Measurements from ENCODE around the gene TMEM81. TPM values are rescaled to one million over a fixed set of nuclear protein-coding genes. Genes with fewer than 3 reads are reported as not detected.
A peak's percentile ranks its signal among the peaks of the same experiment; 100 is the strongest.

Gene TMEM81
- total RNA-seq, 1 donor from 2014 or later, result 3.7 TPM

DNA sequence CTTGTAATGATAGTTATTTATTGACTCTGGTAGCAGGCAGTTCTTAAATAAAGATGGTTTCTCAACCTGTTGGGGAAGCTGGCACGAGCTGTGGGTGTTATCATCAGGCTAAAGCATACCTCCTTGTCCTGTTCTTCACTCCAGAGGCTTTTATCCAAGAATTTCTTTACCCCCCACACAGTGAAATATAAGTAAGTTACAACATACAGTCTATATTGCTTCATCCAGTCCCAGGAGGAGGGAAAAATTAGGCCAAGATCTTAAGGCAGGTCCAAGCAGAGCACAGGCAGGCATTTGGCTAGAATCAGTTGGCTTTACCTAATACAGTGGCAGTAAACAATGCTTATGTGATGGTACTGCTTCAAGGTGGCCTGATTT lies 6.3 kb downstream of the TMEM81 start:
- intact Hi-C loops (cut with micrococcal nuclease), result no loop called here
- no peak for DNase-seq

DNA sequence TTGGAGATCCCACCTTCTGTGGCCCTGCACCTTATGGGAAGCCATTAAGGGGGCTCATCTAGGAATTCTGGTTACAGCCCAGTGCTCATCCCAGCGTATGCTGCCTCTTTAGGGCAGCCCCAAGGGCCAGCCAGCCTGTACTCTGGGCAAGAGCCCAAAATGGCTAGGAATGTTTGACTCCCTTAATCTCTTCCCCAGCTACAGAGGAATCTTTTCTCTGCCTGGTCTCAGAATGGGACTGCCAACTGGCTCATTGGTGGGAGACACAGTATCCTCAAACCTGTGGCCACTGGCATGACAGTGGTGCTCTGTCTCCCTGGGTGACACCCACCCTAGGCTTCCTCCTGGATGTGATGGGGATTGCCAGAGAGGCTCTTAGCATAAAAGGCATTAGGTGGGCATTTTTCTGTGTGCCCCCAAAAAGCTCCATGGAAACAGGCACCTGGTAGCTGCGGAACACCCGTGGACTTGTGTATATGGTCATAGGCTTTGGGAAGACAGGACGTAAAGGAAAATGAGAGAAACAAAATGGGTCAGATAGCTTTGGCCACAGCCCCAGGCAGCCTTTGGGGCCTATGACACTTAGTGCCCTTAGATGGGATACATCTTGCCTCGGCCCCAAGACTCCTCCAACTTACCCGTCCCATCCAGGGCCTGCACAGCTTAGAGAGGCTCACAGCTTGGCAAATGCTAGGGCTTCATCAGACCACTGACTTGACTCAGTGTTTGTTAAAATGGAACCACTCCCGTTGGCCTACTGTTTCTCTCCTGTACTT lies 6.9 kb downstream of the TMEM81 start:
- ATAC-seq (peak; percentile 90), DNase-seq (no peak)
- intact Hi-C loops (cut with micrococcal nuclease), result no loop called here

More for the DNA sequence above, 6.3 kb downstream of the TMEM81 start:
- no peak for ATAC-seq

DNA sequence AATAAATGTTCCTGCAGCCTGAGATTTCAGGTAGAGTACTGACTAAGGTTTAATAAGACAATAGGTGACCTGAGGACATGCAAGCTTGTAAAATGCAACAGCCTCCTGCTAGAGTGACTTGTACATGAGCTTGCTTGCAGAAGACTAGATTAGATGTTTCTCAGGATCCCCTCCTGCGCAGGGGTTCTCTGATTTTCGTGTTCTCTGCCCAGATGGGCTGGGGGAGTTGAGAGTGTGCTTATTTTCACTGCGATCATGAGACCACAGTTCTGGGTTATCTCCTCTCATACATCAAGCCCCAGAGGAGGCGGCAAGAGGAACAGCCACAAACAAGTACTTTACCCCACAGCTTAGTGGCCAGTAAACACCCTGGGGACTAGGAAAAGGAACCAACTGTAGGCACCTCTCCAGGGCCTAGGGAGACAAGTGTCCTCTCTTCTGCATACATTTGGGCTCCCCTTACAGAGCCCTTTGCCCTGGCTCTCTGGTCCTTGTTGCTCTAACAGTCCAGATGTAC lies 8.0 kb downstream of the TMEM81 start:
- no peak for DNase-seq
- intact Hi-C loops (cut with micrococcal nuclease), result no loop called here
- ATAC-seq, result no peak

DNA sequence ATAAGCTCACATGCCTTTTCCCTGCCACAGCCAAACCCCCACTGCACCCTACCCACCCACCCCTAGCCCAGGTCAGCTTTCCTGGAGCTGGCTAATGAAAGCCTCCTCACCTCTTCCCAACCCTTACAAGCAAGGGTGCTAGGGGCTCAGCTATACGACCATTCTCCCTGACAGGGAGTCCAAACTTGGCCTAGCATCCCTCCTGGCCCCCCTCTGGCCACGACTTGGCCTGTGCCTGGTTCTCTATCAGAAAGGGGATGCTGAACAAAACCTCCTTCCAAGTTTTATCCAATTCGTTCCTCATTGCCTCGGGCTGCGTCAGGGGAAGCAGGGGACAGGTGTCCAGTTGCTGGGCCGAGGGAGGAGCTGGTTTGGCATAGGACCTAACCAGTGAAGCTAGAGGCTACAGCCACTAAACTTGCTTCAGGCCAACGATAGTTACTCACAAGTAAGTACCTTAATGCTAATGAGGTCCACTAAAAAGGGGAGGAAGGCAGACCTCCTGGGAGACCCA lies 8.6 kb downstream of the TMEM81 start:
- no peak for DNase-seq
- ATAC-seq, result no peak
- intact Hi-C loops (cut with micrococcal nuclease), result no loop called here

DNA sequence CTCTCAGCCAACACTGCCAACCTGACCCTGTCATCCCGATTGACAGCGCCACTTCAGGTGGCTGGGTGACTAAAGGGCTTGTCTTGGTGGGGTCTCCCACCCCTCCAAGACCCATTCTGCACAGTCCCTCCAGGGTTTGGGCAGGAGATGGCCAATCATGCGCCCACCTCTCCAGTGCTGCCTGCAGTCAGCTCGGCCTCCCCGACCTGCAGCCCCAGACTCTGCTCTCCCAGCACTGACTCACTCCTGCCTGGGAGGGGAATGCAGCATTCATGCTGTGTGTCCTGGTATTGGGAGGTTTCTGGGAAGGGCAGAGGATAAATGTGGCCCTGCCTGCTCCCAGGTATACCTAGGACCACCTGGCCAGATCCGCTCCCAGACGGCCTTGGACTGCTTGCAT lies 9.7 kb downstream of the TMEM81 start:
- ATAC-seq (no peak), DNase-seq (no peak)
- intact Hi-C loops (cut with micrococcal nuclease), result no loop called here

DNA sequence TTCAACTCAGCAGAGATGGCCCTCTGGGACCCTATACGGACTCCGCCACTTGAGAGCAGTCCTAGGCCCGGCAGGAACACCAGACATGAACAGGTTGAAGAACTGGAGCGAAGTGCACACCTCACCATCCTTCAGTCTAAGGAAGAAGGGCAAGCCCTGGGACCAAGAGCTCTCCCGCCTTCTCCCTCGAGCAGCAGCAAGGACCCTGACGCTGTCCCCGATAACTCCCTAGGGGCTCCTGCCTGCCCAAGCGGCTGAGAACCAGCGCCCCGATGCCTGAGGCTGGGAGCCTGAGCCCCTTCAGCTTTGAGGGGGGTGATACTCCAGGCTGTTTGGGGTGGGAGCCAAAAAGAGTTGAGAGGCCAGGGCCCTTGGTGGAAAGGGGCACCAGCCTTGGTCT lies 10.2 kb downstream of the TMEM81 start:
- intact Hi-C loops (cut with micrococcal nuclease), result no loop called here
- DNase-seq (no peak), ATAC-seq (no peak)

DNA sequence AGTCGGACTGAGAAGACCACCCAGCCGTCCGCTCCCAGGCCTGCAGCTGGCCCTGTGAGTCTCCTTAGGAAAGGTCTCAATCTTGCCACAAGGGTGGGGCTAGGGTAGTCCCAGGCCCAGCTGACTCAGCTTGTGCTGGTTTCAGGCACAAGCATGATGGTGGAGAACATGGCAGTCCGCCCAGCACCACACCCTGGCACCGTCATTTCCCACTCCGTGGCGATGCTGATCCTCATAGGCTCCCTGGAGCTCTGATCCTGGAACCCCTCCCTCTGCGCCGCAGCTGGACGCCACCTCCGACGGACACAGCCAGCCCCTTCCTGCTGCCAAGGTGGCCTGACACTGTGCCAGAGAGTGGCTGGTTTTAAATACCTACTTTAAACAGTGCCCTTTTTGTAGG lies 10.7 kb downstream of the TMEM81 start:
- ATAC-seq, result no peak
- intact Hi-C loops (cut with micrococcal nuclease), result no loop called here

DNA sequence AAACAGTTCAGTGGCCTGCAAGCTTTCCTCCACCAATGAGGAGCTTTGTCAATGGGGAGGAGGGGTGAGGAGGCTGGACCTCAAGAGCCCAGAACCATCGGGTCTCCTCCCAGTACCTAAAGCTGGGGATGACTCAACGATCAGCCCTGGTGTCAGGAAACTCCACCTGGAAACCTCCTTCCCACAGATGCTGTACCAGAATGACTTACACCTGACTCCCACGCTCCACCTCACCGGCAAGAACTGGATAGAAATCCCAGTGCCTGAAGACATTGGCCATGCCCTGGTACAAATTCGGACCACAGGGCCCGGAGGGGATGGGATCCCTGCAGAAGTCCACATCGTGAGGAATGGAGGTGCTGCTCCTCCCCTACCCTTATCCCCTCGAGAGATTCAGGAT lies 11.4 kb downstream of the TMEM81 start:
- intact Hi-C loops (cut with micrococcal nuclease), result no loop called here
- ATAC-seq (no peak), DNase-seq (no peak)

More for the DNA sequence above, 10.7 kb downstream of the TMEM81 start:
- DNase-seq, result no peak

DNA sequence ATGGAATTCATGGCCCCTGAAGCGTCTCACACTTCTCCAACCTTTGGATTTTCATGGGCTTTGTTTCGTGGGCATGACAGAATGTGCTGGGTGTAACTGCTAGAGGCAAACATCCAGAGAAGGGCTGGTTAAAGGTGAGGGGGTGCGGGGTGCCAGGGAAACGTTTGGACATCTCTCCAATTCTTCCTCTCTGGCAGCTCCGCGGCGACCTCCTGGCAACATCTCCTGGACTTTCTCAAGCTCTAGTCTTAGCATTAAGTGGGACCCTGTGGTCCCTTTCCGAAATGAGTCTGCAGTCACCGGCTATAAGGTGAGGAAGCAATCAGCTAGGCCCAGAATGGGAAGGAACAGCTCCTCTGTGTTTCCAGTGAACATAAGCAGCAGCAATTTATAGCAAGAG lies 12.0 kb downstream of the TMEM81 start:
- DNase-seq (no peak), ATAC-seq (no peak)
- intact Hi-C loops (cut with micrococcal nuclease), result no loop called here

DNA sequence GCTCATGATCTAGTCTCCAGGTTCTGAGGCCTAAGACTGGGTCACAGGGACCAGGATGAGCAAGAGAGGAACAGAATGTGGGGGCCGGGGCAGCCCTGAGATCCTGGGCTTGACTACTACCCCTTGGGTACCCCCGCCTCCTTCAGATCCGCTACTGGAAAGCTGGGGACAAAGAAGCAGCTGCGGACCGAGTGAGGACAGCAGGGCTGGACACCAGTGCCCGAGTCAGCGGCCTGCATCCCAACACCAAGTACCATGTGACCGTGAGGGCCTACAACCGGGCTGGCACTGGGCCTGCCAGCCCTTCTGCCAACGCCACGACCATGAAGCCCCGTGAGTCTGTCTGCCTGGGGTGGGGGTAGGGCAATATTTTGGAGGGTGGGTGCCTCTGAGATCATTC lies 12.5 kb downstream of the TMEM81 start:
- DNase-seq (no peak), ATAC-seq (no peak)
- intact Hi-C loops (cut with micrococcal nuclease), result no loop called here

DNA sequence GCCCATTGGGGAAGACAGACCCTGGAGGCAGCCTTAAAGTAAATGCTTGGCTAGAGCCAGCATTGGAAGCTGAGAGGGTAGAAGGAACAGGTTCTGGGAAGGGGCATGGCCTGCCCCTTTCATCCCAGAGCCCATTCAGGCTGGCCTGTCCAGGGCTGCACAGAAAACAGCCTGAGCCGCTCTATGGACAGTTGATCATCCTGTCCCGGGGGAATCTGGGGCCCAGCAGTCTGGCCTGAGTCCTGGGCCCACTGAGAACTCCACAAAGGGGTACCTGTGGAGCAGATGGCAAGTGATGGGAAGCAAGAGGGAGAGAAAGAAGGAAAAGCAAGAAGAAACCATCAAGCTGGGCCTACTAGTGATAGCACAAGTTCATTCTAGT lies 13.2 kb downstream of the TMEM81 start:
- ATAC-seq (no peak), DNase-seq (no peak)
- intact Hi-C loops (cut with micrococcal nuclease), result no loop called here

DNA sequence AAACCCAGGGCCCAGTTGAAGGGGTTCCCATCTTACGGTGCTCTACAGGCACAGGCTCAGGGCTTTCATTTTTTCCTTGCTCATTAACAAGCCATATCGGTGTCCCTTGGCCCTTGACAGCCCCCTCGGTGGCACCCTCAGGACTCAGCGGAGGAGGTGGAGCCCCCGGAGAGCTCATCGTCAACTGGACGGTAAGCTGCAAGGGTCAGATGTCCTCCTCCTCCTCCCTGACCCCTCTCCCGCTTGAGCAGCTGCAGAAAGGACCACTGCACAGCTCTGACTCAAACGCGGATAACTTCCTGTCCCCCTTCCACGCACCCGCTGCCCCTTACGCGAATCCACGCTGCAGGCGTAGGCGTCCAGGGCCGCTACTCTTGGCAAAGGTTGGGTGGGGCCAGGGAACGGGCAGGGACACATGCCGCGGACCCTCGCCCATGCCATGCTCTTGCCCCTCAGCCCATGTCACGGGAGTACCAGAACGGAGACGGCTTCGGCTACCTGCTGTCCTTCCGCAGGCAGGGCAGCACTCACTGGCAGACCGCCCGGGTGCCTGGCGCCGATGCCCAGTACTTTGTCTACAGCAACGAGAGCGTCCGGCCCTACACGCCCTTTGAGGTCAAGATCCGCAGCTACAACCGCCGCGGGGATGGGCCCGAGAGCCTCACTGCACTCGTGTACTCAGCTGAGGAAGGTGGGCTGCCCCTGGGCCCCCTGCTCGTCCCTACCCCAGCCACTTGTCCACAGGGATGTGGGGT lies 14.7 kb downstream of the TMEM81 start:
- ATAC-seq (no peak), DNase-seq (peak; percentile 41)
- intact Hi-C loops (cut with micrococcal nuclease), result loop anchor here (10.0 kb wide), 1 partner anchor 85 kb away; no protein-coding TSS in a partner anchor

DNA sequence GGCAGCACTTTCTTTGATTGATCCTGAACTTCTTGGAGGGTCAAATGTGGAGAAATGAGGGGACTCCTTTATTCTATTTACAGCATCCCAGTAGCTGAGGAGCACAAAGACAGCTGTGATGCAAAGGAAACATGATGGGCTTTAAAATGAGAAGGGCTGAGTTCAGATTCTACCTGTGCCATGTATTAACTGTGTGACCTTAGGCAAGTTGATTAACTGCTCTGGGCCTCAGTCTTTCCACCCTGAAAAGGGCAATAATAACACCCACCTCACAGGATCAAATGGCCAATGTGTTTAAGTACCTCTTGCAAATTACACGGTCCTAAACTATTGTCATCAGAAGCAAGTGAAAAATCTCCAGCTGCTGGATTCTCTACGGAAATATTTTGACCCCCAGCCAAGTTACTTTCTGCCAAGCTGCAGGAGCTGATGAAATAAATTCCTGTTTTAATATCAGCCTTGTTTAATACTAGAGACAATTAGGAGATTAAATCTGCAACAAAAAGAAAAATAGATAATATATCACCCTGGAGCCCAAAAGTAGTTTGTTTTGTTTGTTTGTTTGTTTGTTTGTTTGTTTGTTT lies 15.7 kb downstream of the TMEM81 start:
- DNase-seq, result no peak
- no peak for ATAC-seq
- intact Hi-C loops (cut with micrococcal nuclease), result loop anchor here (10.0 kb wide), 1 partner anchor 84 kb away; no protein-coding TSS in a partner anchor

DNA sequence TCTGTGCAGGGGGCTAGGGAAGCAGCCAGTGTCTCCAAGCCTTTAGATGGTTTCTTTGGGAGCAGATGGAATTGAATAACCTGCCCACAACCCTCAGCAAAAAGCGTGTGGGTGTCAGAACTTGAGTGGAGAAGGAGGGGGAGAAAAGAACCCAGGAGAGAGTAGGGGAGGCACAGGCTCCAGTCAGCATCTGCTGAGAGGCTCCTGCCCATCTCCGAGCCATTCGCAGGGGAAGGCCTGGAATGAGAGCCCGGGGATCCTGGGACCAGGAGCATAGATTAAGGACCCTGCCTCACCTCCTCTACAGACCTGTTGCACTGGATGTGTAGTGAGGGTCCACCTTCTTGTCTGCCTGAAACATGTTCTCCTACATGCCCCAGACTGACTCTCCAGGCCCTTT lies 16.3 kb downstream of the TMEM81 start:
- intact Hi-C loops (cut with micrococcal nuclease), result loop anchor here (10.0 kb wide), 1 partner anchor 83 kb away; no protein-coding TSS in a partner anchor
- ATAC-seq (no peak), DNase-seq (no peak)

DNA sequence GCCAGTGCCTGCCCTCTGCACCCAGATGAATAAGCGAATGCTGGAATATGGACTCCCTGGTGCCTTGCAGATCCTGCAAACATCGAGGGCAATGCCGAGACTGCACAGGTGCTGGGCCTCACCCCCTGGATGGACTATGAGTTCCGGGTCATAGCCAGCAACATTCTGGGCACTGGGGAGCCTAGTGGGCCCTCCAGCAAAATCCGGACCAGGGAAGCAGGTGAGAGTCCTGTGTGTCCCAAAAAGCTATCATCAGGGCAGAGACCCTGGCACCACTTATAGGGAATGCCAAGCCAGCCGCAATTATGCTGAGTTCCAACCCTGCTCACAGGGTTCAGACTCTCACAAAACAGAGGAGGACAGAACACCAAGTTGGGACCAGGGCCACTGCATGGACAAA lies 17.2 kb downstream of the TMEM81 start:
- ATAC-seq (no peak), DNase-seq (no peak)
- intact Hi-C loops (cut with micrococcal nuclease), result loop anchor here (10.0 kb wide), 1 partner anchor 82 kb away; no protein-coding TSS in a partner anchor

DNA sequence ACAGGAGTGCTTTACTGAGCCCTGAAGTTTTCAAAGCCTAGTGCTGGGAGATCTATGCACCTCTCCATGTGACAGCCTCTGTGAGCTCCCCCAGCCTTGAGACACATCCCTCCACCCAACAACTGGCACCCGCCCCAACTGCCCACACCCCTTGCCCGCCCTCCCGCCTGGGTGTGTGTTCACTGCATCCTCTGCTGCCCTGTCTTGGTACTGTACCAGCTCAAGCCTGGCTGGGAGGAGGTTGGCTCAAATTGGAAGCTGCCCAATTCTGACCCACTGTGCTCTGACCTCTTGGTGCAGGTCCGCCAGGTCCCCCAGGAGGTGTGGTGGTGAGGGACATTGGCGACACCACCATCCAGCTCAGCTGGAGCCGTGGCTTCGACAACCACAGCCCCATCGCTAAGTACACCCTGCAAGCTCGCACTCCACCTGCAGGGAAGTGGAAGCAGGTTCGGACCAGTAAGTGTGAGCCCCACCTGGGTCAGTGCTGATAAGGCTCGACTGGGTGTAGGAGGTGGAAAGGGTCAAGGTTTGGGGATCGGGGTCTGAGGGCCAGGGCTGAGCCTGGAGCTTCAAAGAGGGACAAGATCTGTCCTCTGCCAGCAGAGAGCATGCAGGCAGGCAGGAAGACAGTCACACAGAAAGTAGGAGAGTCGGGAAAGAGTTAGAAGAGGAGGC lies 18.0 kb downstream of the TMEM81 start:
- intact Hi-C loops (cut with micrococcal nuclease), result loop anchor here (10.0 kb wide), 1 partner anchor 81 kb away; no protein-coding TSS in a partner anchor
- DNase-seq (no peak), ATAC-seq (no peak)

DNA sequence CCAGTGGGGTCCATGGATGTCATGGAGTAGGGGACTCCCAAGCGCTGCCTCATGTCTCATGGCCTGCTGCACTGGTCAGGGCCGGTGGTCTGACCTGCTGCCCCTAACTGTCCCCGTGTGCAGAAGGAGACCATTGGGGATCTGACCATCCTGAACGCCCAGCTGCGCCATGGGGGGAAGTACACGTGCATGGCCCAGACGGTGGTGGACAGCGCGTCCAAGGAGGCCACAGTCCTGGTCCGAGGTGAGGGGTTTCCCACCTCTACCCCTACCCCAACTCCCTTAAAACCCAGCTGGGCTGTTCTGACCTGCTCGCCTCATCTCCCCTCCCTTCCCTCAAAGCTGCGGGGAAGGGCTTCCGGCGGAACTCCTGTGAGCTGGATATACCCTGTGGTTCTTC lies 18.6 kb downstream of the TMEM81 start:
- intact Hi-C loops (cut with micrococcal nuclease), result loop anchor here (10.0 kb wide), 1 partner anchor 81 kb away; no protein-coding TSS in a partner anchor
- no peak for ATAC-seq

DNA sequence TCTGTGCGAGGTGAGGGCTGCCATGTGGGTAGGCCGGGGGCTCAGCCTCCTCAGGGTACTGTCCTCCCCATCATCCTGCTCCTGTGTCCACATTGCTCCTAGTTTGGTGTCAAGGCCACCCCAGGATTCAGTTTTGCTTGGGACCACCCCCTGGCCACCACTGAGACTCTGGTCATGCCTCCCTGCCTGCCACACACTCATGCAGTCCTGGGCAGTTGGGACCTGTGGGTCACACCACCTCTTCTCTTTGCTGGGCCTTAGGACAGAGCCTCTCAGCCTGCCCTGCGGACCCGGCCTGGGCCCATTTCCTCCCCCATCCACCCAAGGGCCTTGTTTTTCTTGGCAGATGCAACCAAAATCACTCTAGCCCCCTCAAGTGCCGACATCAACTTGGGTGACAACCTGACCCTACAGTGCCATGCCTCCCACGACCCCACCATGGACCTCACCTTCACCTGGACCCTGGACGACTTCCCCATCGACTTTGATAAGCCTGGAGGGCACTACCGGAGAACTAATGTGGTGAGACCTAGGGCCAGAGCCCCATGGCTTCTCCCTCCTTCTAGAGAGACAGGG lies 19.4 kb downstream of the TMEM81 start:
- DNase-seq (peak; percentile 13), ATAC-seq (no peak)
- intact Hi-C loops (cut with micrococcal nuclease), result loop anchor here (10.0 kb wide), 1 partner anchor 80 kb away; no protein-coding TSS in a partner anchor

More for the DNA sequence above, 18.6 kb downstream of the TMEM81 start:
- no peak for DNase-seq

DNA sequence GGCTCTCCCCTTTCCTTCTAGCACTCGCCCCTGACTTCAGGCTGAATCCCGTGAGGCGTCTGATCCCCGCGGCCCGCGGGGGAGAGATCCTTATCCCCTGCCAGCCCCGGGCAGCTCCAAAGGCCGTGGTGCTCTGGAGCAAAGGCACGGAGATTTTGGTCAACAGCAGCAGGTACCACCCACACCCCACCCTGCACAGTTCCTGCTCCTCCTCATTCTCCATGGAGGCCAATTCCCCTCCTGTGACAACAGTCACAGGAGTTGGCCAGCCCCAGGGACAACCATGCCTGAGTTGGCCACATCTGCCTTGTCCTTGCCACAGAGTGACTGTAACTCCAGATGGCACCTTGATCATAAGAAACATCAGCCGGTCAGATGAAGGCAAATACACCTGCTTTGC lies 20.0 kb downstream of the TMEM81 start:
- no peak for ATAC-seq
- intact Hi-C loops (cut with micrococcal nuclease), result loop anchor here (10.0 kb wide), 1 partner anchor 80 kb away; no protein-coding TSS in a partner anchor
- no peak for DNase-seq

Measured in left ventricle myocardium superior (tissue), 1 donor.